Measurements from ENCODE around the gene CSNK1G2.

The CSNK1G2 gene

GRCh38 chr19:1968279-1969175, 27.6 kb downstream of the CSNK1G2 start:
- DNase-seq (ENCODE audit: low read depth, low spot score): no peak

- no peak for DNase-seq (ENCODE audit: low read depth, low spot score)
Observed at GRCh38 chr19:1969176-1970002, 28.4 kb downstream of the CSNK1G2 start.

- DNase-seq (ENCODE audit: low read depth, low spot score): no peak
Observed at GRCh38 chr19:1970003-1970805, 29.2 kb downstream of the CSNK1G2 start.

- DNase-seq (ENCODE audit: low read depth, low spot score): no peak
Observed at GRCh38 chr19:1970806-1971502, 30.0 kb downstream of the CSNK1G2 start.

- no peak for DNase-seq (ENCODE audit: low read depth, low spot score)
Observed at GRCh38 chr19:1974381-1975161, 33.6 kb downstream of the CSNK1G2 start.

- no peak for DNase-seq (ENCODE audit: low read depth, low spot score)
Observed at GRCh38 chr19:1975162-1975480, 34.1 kb downstream of the CSNK1G2 start.

- DNase-seq (ENCODE audit: low read depth, low spot score): no peak
Observed at GRCh38 chr19:1977120-1977519, 36.1 kb downstream of the CSNK1G2 start.

GRCh38 chr19:1978346-1978894, 37.4 kb downstream of the CSNK1G2 start:
- DNase-seq (ENCODE audit: low read depth, low spot score): no peak

- DNase-seq (ENCODE audit: low read depth, low spot score): no peak
Observed at GRCh38 chr19:1979017-1979416, 38.0 kb downstream of the CSNK1G2 start.

- DNase-seq (ENCODE audit: low read depth, low spot score): no peak
Observed at GRCh38 chr19:1979642-1980041, 38.7 kb downstream of the CSNK1G2 start.

GRCh38 chr19:1980091-1980808, 39.3 kb downstream of the CSNK1G2 start:
- DNase-seq (ENCODE audit: low read depth, low spot score): no peak

GRCh38 chr19:1980809-1981181, 39.8 kb downstream of the CSNK1G2 start:
- DNase-seq (ENCODE audit: low read depth, low spot score): no peak

- no peak for DNase-seq (ENCODE audit: low read depth, low spot score)
Observed at GRCh38 chr19:1981253-1981652, 40.3 kb downstream of the CSNK1G2 start.

- DNase-seq (ENCODE audit: low read depth, low spot score): no peak
Observed at GRCh38 chr19:1984357-1984756, 43.4 kb downstream of the CSNK1G2 start.

GRCh38 chr19:1985588-1986356, 44.8 kb downstream of the CSNK1G2 start:
- no peak for DNase-seq (ENCODE audit: low read depth, low spot score)

GRCh38 chr19:1986357-1987162, 45.6 kb downstream of the CSNK1G2 start:
- no peak for DNase-seq (ENCODE audit: low read depth, low spot score)

GRCh38 chr19:1987197-1988187, 46.5 kb downstream of the CSNK1G2 start:
- no peak for DNase-seq (ENCODE audit: low read depth, low spot score)

Measured in smooth muscle cell of the brain vasculature (primary cell).